Endothelial cell (in vitro differentiated cells): ENCODE data around the gene POLR1A. TPM values are rescaled to one million over a fixed set of nuclear protein-coding genes. Genes with fewer than 3 reads are reported as not detected.

Experiments
- DNase-seq: peaks from one replicate; pipeline ENCODE4 v3.0.0; 2021; ENCODE audit warnings: low spot score
- H3K27ac Mint-ChIP-seq: one replicate; pipeline ENCODE4 v1.8.0; 2021; ENCODE audit warnings: mixed read lengths, inconsistent platforms; ENCODE audit not compliant: unreplicated experiment
- H3K27me3 Mint-ChIP-seq: one replicate; pipeline ENCODE4 v1.8.0; 2021; ENCODE audit warnings: mild to moderate bottlenecking, moderate library complexity, mixed read lengths, inconsistent platforms; ENCODE audit not compliant: unreplicated experiment
- H3K36me3 Mint-ChIP-seq: one replicate; pipeline ENCODE4 v1.8.0; 2021; ENCODE audit warnings: mild to moderate bottlenecking, low read depth, mixed read lengths, inconsistent platforms; ENCODE audit not compliant: unreplicated experiment
- H3K4me1 Mint-ChIP-seq: one replicate; pipeline ENCODE4 v1.8.0; 2021; ENCODE audit warnings: mild to moderate bottlenecking, mixed read lengths, inconsistent platforms; ENCODE audit not compliant: unreplicated experiment
- H3K4me3 Mint-ChIP-seq: one replicate; pipeline ENCODE4 v1.8.0; 2021; ENCODE audit warnings: mild to moderate bottlenecking, mixed read lengths, inconsistent platforms; ENCODE audit not compliant: unreplicated experiment
- H3K9me3 Mint-ChIP-seq: one replicate; pipeline ENCODE4 v1.8.0; 2021; ENCODE audit warnings: mixed read lengths, inconsistent platforms; ENCODE audit not compliant: unreplicated experiment
- CTCF ChIP-seq: fragments of 200-600 bp; sonication (generic); IDR thresholded peaks from one replicate; pipeline ENCODE4 v1.5.0; 2021; ENCODE audit warnings: antibody characterized with exemption; ENCODE audit not compliant: unreplicated experiment
- total RNA-seq: library from RNA; stranded (reverse); fragmentation: NEBNext Ultra II Directional; extraction: Animal tissue kit (Norgen Biotek cat#: 25700); gene quantifications from one replicate; pipeline ENCODE4 v1.2.1, GENCODE V29; 2021; ENCODE audit not compliant: unreplicated experiment

Gene POLR1A
- total RNA-seq, 1 donor from 2014 or later: 30.4 TPM

GRCh38 chr2:86136141-86136540 is 30.5 kb upstream of the POLR1A start:
- peaks cover 1% of the 10 kb centered on the region for H3K27me3 Mint-ChIP-seq
- no peak overlapping the region for H3K27ac Mint-ChIP-seq
- H3K9me3 Mint-ChIP-seq: no peaks in the 10 kb centered on the region
- peaks cover 37% of the 10 kb centered on the region for H3K36me3 Mint-ChIP-seq
- H3K4me1 Mint-ChIP-seq: no peaks in the 10 kb centered on the region
- TF ChIP-seq CTCF: no peak
- no peak for DNase-seq
- H3K4me3 Mint-ChIP-seq: no peak overlapping the region

- no peak for TF ChIP-seq CTCF
- H3K4me3 Mint-ChIP-seq: no peak overlapping the region
- no peaks in the 10 kb centered on the region for H3K4me1 Mint-ChIP-seq
- no peak overlapping the region for H3K27ac Mint-ChIP-seq
- DNase-seq: no peak
- H3K9me3 Mint-ChIP-seq: no peaks in the 10 kb centered on the region
- peaks cover 37% of the 10 kb centered on the region for H3K36me3 Mint-ChIP-seq
- H3K27me3 Mint-ChIP-seq: peaks cover 1% of the 10 kb centered on the region
Measured at GRCh38 chr2:86135653-86136052, 30.0 kb upstream of the POLR1A start.

- no peak for DNase-seq
- Mint-ChIP-seq H3K4me3 (no peak overlapping the region), H3K27ac (no peak overlapping the region), H3K9me3 (no peaks in the 10 kb centered on the region), H3K4me1 (no peaks in the 10 kb centered on the region), H3K36me3 (peaks cover 37% of the 10 kb centered on the region), H3K27me3 (peaks cover 1% of the 10 kb centered on the region)
- no peak for TF ChIP-seq CTCF
Measured at GRCh38 chr2:86134709-86135108, 29.0 kb upstream of the POLR1A start.

- TF ChIP-seq CTCF: no peak
- DNase-seq: no peak
- H3K27me3 Mint-ChIP-seq: no peaks in the 10 kb centered on the region
- H3K4me1 Mint-ChIP-seq: no peaks in the 10 kb centered on the region
- no peak overlapping the region for H3K4me3 Mint-ChIP-seq
- peaks cover 35% of the 10 kb centered on the region for H3K36me3 Mint-ChIP-seq
- H3K27ac Mint-ChIP-seq: no peak overlapping the region
- no peaks in the 10 kb centered on the region for H3K9me3 Mint-ChIP-seq
Measured at GRCh38 chr2:86124683-86125082, 19.0 kb upstream of the POLR1A start.

- peaks cover 36% of the 10 kb centered on the region for H3K36me3 Mint-ChIP-seq
- H3K9me3 Mint-ChIP-seq: no peaks in the 10 kb centered on the region
- no peak overlapping the region for H3K27ac Mint-ChIP-seq
- no peak for TF ChIP-seq CTCF
- no peaks in the 10 kb centered on the region for H3K27me3 Mint-ChIP-seq
- DNase-seq: no peak
- no peaks in the 10 kb centered on the region for H3K4me1 Mint-ChIP-seq
- peak overlapping the region; percentile 13 for H3K4me3 Mint-ChIP-seq
Measured at GRCh38 chr2:86123328-86123925, 17.7 kb upstream of the POLR1A start.
